ENCODE results near the gene CALCB.
"Not testable (repeated sequence)": the region's sequence is repeated elsewhere in the genome, so short reads cannot be mapped to it uniquely, and the experiment has no call there.

CALCB gene

GRCh38 chr11:15073361-15074205 lies at the start of gene CALCB:
CALCB (plus strand) TSS chr11:15073593; CDS start chr11:15074719, 1,126 bp downstream.
- peak; percentile 28 for DNase-seq

- DNase-seq, result no peak
Measured at GRCh38 chr11:15027011-15027410, 46.4 kb upstream of the CALCB start.

GRCh38 chr11:15027956-15028355 lies 45.4 kb upstream of the CALCB start:
- DNase-seq, result no peak

GRCh38 chr11:15028379-15028778 lies 45.0 kb upstream of the CALCB start:
- no peak for DNase-seq

GRCh38 chr11:15031945-15032344 lies 41.4 kb upstream of the CALCB start:
- DNase-seq, result not testable (repeated sequence)

GRCh38 chr11:15034687-15035267 lies 38.6 kb upstream of the CALCB start:
- DNase-seq, result no peak

- no peak for DNase-seq
Measured at GRCh38 chr11:15035283-15035682, 38.1 kb upstream of the CALCB start.

GRCh38 chr11:15038963-15039362 lies 34.4 kb upstream of the CALCB start:
- DNase-seq, result no peak

- no peak for DNase-seq
Measured at GRCh38 chr11:15045209-15045608, 28.2 kb upstream of the CALCB start.

- DNase-seq, result no peak
Measured at GRCh38 chr11:15045891-15046290, 27.5 kb upstream of the CALCB start.

- not testable (repeated sequence) for DNase-seq
Measured at GRCh38 chr11:15046673-15047072, 26.7 kb upstream of the CALCB start.

GRCh38 chr11:15048616-15049015 lies 24.8 kb upstream of the CALCB start:
- no peak for DNase-seq

- no peak for DNase-seq
Measured at GRCh38 chr11:15053191-15053685, 20.2 kb upstream of the CALCB start.

- no peak for DNase-seq
Measured at GRCh38 chr11:15055620-15056356, 17.6 kb upstream of the CALCB start.

GRCh38 chr11:15057329-15057728 lies 16.1 kb upstream of the CALCB start:
- DNase-seq, result no peak

GRCh38 chr11:15059132-15059915 lies 14.1 kb upstream of the CALCB start:
- no peak for DNase-seq

- DNase-seq, result no peak
Measured at GRCh38 chr11:15062599-15062998, 10.8 kb upstream of the CALCB start.

GRCh38 chr11:15069751-15070150 lies 3.6 kb upstream of the CALCB start:
- not testable (repeated sequence) for DNase-seq

- DNase-seq, result no peak
Measured at GRCh38 chr11:15071556-15072255, 1.7 kb upstream of the CALCB start.

- DNase-seq, result no peak
Measured at GRCh38 chr11:15072551-15073143, 746 bp upstream of the CALCB start.
